Stimulated activated naive CD8-positive, alpha-beta T cell treated with anti-CD3 and anti-CD28 coated beads, Interleukin-15, Interleukin-2, amounts not matched to agents 100 U/mL and 50 U/mL, for 24 hours (primary cell): ENCODE results near the gene CEACAM19.
"Not testable (repeated sequence)": the region's sequence is repeated elsewhere in the genome, so short reads cannot be mapped to it uniquely, and the experiment has no call there.

Source experiments
- ATAC-seq: fragments of 150-1000 bp; cut with Tn5 transposase; one replicate; pipeline ENCODE4 v1.10.0; 2021
- DNase-seq: peaks from one replicate; pipeline ENCODE4 v3.0.0; 2021

Gene CEACAM19

GRCh38 chr19:44702551-44703176 lies 31.4 kb downstream of the CEACAM19 start:
- ATAC-seq (no peak), DNase-seq (no peak)

- DNase-seq = no peak
- ATAC-seq = no peak
Observed at GRCh38 chr19:44703336-44704078, 32.2 kb downstream of the CEACAM19 start.

- ATAC-seq (no peak), DNase-seq (no peak)
Observed at GRCh38 chr19:44704982-44705381, 33.7 kb downstream of the CEACAM19 start.

- ATAC-seq = no peak
- no peak for DNase-seq
Observed at GRCh38 chr19:44705502-44706010, 34.3 kb downstream of the CEACAM19 start.

DNA sequence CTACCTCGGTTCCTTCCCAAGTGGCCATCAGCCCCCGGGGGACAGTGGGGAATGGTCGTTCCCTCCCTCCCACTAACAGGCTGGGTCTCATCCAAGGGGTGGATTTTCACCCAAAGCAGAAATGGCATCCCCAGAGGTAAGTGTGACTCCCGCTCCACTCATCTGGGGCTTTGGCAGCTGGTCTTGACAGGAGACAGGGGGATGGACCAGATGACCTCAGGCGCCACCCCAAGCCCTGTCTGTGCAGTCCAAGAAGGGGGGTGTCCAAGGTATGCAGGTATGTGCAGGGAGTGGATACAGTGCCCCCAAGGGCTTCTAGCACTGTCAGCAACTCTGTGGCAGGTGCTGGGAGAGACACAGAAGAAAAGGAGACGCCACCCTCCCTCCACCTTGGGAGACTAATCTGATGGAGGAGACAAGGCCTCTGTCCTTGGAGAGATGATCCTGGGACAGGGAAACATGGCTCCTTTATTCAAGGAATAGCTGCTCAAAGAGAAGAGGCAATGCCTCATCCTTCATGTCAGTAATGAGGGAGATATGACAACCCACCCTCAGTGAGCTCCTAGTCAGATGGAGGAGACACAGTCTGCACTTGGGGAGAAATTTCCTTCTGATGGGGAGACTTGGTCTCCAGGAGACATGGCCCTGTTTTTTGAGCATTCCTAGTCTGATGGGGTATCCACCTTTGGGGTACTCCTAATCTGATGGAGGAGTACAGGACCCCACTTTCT lies 35.4 kb downstream of the CEACAM19 start:
- DNase-seq = no peak
- no peak for ATAC-seq

- DNase-seq (no peak), ATAC-seq (no peak)
Observed at GRCh38 chr19:44707794-44708193, 36.5 kb downstream of the CEACAM19 start.

- no peak for ATAC-seq
Observed at GRCh38 chr19:44708940-44709339, 37.7 kb downstream of the CEACAM19 start.

DNA sequence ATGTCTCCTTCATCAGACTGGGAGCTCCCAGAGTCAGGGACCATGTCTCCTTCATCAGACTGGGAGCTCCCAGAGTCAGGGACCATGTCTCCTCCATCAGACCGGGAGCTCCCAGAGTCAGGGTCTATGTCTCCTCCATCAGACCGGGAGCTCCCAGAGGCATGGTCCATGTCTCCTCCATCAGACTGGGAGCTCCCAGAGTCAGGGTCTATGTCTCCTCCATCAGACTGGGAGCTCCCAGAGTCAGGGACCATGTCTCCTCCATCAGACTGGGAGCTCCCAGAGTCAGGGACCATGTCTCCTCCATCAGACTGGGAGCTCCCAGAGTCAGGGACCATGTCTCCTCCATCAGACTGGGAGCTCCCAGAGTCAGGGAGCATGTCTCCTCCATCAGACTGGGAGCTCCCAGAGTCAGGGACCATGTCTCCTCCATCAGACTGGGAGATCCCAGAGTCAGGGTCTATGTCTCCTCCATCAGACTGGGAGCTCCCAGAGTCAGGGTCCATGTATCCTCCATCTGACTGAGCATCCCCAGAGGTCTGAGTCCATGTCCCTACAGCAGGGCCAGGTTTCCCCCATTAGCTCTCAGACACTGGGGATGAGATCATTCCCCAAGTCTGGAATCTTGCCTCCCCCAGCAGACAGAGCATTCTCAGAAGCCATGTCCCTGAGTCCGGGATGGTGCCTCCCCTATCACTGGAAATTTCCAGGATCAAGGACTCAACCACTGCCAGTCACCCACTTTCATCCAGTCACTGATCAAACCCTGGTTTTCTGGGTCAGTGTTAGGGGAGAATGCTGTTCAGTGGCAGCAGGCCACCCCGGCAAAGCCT lies 38.4 kb downstream of the CEACAM19 start:
- ATAC-seq, DNase-seq: not testable (repeated sequence)

More at GRCh38 chr19:44708940-44709339, 37.7 kb downstream of the CEACAM19 start:
- DNase-seq = no peak

DNA sequence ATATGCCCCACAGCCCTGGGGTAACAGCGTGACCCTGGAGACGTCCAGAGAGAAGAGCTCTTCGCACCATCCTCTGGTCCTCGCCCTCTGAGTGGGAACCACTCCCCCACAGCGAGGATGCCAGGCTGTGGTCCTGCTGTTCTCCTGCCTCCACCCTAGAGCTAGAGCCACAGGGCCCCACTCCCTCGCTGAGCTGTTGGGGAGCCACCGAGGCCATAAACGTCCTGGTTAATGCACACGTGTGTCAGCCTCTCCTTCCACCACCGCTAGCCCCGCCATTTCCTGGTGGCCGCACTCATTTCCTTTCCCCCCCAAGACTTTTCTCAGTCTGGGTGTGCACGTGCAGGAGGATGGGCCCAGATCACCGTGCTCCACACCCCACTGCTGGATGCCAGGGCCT lies 39.2 kb downstream of the CEACAM19 start:
- no peak for DNase-seq
- ATAC-seq = no peak

- DNase-seq (no peak), ATAC-seq (no peak)
Observed at GRCh38 chr19:44712864-44713515, 41.7 kb downstream of the CEACAM19 start.

GRCh38 chr19:44714597-44715169 lies 43.4 kb downstream of the CEACAM19 start:
- no peak for DNase-seq
- no peak for ATAC-seq

DNA sequence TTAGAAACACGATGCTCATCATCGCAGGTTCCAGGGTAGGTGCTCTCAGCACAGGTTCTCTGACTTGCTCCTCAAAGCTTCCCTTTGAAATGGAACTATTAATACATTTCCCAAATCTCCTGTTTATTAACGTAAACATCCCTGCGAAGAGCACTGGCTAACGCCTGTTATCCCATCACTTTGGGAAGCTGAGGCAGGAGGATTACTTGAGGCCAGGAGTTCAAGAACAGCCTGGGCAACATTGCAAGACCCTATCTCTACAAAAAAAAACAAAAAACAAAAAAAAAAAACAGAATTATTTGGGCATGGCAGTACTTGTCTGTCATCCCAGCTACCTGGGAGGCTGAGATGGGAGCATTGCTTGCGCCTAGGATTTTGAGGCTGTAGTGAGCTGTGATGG lies 46.3 kb downstream of the CEACAM19 start:
- no peak for ATAC-seq

GRCh38 chr19:44718441-44719261 lies 47.4 kb downstream of the CEACAM19 start:
- no peak for ATAC-seq
- no peak for DNase-seq

More for the DNA sequence above, 46.3 kb downstream of the CEACAM19 start:
- DNase-seq = no peak

GRCh38 chr19:44719262-44719701 lies 48.0 kb downstream of the CEACAM19 start:
- DNase-seq = no peak
- no peak for ATAC-seq

GRCh38 chr19:44720396-44720795 lies 49.1 kb downstream of the CEACAM19 start:
- not testable (repeated sequence) for ATAC-seq, DNase-seq

- no peak for ATAC-seq
- DNase-seq = no peak
Observed at GRCh38 chr19:44720945-44721344, 49.7 kb downstream of the CEACAM19 start.

DNA sequence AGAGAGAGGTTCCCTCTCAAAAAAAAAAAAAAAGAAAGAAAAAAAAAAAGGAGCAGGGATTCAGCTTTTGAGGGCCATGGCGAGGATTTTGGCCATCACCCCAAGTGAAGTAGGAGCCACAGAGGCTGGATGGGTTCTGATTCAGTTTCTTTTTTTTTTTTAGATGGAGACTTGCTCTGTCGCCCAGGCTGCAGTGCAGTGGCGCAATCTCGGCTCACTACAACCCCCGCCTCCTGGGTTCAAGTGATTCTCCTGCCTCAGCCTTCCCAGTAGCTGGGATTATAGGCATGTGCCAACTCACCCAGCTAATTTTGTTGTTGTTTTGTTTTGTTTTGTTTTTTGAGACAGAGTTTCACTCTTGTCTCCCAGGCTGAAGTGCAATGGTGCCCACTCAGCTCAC lies 50.1 kb downstream of the CEACAM19 start:
- not testable (repeated sequence) for ATAC-seq, DNase-seq

DNA sequence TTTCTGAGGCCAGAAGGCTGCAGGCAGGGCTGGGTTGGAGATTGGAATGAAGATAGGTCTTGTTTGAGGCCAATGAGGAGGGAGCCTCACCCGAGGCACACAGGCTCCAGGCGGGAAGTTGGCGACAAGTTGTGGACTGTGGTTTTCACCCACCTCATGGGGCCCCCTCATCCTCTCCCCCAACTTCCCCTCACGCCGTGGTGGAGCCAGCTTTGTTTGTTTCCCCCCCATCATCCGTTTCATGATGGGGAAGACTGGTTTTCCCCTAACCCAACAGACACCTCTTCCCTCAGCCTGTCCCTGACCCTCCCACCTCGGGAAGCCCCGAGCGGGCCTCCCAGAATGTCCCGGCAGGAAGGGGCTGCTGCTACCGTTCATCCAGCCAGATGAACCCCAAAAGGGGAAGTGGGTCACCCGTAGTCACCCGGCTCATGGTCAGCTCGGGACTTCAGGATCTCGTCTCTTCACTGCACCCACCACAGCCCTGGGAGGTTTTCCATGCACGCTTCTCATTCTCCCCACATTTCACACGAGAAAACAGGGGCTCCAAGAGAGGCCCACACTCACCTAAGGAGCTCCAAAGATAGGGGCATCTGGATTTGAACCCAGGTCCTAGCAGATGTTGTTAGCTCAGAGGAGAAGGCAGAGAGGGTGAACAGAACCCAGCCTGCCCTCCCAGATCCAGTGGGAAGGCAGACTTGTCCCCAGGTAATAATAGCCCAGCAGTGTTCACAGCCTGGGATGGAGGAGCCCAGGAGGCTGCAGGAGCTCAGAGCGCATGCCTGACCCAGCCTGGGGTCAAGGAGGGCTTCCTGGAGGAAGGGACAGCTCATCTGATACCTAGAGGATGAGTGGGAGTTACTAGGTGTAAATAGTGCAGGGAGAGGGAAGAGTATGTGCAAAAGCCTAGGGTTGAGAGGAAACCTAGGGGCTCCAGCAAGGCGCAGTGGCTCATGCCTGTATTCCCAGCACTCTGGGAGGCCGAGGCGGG lies 51.1 kb downstream of the CEACAM19 start:
- peak; percentile 32 for ATAC-seq
- DNase-seq = peak; percentile 42
